ENCODE data around the gene FUT2. TPM values are rescaled to one million over a fixed set of nuclear protein-coding genes. Genes with fewer than 3 reads are reported as not detected.

The FUT2 gene
- total RNA-seq, 4 donors from 2014 or later, result 0.19 TPM; not detected in 3

DNA sequence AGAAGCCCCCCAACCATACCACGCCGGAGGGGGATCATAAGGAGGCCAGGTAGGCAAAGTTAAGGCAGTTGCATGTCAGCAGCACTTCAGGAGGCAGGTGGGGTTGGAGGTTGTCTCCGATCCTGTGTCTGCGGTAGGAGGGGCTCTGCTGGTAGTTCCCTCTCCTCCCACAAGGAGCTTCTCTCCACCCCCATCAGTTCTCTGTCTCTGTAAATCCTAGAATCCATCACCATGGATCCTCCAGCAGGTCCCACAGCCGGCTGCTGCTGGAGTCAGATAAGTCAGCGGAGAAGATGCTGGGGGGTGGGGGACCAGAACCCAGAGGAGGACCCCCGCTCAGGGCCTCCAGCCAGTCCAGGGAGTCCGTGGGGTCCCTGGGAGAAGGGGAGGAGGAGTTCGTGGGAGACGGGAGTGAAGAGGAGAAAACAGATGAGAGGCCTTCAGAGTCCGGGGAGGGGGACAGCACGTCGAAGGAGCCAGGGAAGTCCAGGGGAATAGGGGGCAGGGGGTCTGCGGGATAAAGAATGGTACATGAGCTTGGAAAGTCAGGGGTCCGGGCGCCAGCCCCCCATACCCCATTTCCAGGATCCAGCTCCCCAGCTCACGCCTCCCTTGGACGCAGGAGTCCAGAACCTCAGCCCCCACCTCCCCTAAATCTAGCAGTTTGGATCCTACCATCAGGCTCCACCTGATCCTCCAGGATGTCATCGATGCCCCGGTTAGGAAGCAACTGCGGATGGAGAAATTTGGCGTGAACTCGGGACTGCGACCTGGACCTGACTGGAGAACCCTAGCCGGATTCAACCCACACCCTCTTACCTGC lies 17.5 kb downstream of the FUT2 start:
- Histone ChIP-seq H3K27me3 (no peaks in the 10 kb centered on the region), H3K27ac (peak overlapping the region; percentile 88 to 98 (median 94)), H3K4me3 (peak overlapping the region; percentile 47 to 65 (median 60)), H3K4me1 (peaks cover 33 to 35% of the 10 kb centered on the region in 2 donors), H3K36me3 (no peaks in the 10 kb centered on the region), H3K9me3 (no peaks in the 10 kb centered on the region)
- intact Hi-C loops (cut with DNase I; ENCODE audit: low total_unique reads) (loop anchor here (5.0 kb wide), 1 partner anchor 36 kb away; no protein-coding TSS in a partner anchor), in situ Hi-C loops (cut with MboI; ENCODE audit: low sequenced_read_pairs in 4 of 4) (loop anchor here in 1 of 4 donors (10.0 kb wide), 1 partner anchor 58 kb away; no protein-coding TSS in a partner anchor)
- DNase-seq (no peak), ATAC-seq (no peak)
- TF ChIP-seq, protein P1, sequence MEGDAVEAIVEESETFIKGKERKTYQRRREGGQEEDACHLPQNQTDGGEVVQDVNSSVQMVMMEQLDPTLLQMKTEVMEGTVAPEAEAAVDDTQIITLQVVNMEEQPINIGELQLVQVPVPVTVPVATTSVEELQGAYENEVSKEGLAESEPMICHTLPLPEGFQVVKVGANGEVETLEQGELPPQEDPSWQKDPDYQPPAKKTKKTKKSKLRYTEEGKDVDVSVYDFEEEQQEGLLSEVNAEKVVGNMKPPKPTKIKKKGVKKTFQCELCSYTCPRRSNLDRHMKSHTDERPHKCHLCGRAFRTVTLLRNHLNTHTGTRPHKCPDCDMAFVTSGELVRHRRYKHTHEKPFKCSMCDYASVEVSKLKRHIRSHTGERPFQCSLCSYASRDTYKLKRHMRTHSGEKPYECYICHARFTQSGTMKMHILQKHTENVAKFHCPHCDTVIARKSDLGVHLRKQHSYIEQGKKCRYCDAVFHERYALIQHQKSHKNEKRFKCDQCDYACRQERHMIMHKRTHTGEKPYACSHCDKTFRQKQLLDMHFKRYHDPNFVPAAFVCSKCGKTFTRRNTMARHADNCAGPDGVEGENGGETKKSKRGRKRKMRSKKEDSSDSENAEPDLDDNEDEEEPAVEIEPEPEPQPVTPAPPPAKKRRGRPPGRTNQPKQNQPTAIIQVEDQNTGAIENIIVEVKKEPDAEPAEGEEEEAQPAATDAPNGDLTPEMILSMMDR (IDR thresholded peaks at IDR 0.05 in 4 of 5, conservative IDR thresholded peaks at IDR 0.05 in 1 of 5), result no peak
- no peak for TF ChIP-seq POLR2A (IDR thresholded peaks at IDR 0.05)

DNA sequence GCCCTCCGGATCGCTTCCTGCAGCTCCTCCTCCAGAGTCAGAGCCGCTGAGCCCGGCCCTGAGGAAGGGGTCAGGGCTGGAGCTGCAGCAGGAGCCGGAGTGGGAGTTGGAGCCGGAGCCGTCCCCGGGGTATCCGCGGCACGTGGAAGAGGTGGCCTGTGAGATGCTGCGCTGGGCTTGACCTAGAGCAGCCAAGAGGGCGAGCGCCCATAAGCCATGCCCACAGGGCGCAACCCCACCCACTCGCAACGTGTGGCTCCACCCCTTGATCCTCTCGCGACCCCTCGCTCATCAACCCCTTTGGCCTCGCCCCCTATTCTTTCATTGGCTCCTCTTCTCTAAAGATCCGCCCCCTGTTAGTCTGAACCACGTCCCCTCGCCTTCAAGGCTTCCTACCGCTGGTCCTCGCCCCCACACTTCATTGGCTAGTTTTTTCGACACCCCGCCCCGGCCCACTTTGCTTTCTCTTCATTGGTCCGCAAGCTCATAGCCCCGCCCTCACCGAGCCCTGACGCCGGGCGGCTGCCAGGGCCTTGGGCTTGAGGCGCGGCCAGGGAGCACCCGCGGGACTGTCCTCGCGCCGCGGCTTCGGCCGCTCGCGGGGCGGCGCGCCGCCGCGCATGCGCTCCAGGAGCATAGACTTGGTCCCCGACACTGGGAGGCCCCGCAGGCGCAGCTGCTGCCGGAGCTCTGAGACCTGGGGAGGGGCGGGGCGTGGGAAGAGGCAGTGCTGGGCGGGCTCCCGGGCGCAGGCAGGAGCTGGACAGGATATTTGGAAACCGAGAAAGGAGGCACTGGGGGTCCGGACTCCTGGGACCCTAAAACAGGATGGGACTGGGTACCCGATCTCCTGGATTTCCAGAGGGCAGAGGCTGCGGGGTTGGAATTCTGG lies 18.3 kb downstream of the FUT2 start:
- H3K4me1 ChIP-seq, result peaks cover 39 to 43% of the 10 kb centered on the region in 2 donors
- intact Hi-C loops (cut with DNase I; ENCODE audit: low total_unique reads), result loop anchor here (5.0 kb wide), 1 partner anchor 37 kb away; no protein-coding TSS in a partner anchor
- H3K9me3 ChIP-seq, result no peaks in the 10 kb centered on the region
- ATAC-seq (peak; percentile 88 to 94), DNase-seq (peak; percentile 98 to 99)
- peak overlapping the region; percentile 88 to 98 (median 94) for H3K27ac ChIP-seq
- TF ChIP-seq, protein P1 (IDR thresholded peaks at IDR 0.05 in 4 of 5, conservative IDR thresholded peaks at IDR 0.05 in 1 of 5), result no peak
- peak; percentile 60 to 73 for TF ChIP-seq POLR2A (IDR thresholded peaks at IDR 0.05)
- in situ Hi-C loops (cut with MboI; ENCODE audit: low sequenced_read_pairs in 4 of 4), result loop anchor here in 1 of 4 donors (10.0 kb wide), 1 partner anchor 59 kb away; no protein-coding TSS in a partner anchor
- no peaks in the 10 kb centered on the region for H3K27me3 ChIP-seq
- no peaks in the 10 kb centered on the region for H3K36me3 ChIP-seq
- H3K4me3 ChIP-seq, result peak overlapping the region; percentile 47 to 65 (median 60)

DNA sequence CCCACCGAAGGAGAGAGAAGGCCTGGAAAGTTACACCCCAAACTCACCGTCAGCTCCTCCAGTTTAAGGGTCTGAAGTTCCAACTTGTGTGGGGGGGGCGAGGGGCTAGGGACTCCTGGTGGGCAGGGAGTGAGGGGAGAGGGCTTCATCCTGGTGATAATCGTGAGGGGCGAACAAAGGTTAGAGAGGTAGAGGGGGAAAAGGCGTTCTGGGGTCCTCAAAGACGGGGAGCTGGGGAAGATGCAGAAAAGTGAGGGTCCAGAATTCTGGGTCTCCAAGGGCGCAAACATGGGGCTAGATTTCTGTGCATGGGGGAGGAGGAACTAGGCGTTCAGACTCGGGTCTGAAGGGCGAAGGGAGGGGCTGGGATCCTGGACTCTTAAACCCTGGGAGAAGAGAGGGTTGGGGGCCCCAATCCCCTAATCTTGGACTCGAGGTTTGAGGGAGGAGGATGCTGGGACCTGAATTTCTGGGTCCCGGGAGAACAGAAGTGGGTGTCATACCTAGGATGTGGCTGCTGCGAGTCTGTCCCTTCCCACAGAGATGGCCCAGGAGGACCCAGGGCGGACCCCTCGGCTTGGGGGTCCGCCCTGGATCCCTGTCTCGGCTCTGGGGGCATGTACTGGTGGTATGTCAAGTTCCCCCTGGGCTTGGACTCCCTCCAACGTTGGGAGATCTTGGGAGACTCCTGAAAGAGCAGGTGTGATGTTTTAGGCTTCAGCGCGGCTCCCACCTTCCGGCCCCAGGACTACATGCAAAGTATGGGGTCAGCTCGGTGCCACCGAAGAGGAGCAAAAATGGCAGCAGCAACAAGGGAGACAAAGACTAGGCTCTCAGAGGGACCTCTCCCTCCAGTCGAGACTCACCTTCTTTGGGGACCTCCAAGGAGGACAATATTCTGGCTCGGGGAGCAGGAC lies 19.2 kb downstream of the FUT2 start:
- no peak for ATAC-seq
- intact Hi-C loops (cut with DNase I; ENCODE audit: low total_unique reads), result loop anchor here (5.0 kb wide), 3 partner anchors 38 to 157 kb away; partner anchors contain the start of genes CA11 and PPP1R15A
- Histone ChIP-seq H3K4me1 (peaks cover 47 to 52% of the 10 kb centered on the region in 2 donors), H3K27me3 (no peaks in the 10 kb centered on the region), H3K36me3 (no peaks in the 10 kb centered on the region), H3K27ac (peak overlapping the region; percentile 88 to 98 (median 94)), H3K9me3 (no peaks in the 10 kb centered on the region), H3K4me3 (peak overlapping the region; percentile 44 to 65 (median 54))
- no peak for DNase-seq
- TF ChIP-seq, protein P1 (IDR thresholded peaks at IDR 0.05 in 4 of 5, conservative IDR thresholded peaks at IDR 0.05 in 1 of 5), result no peak
- TF ChIP-seq POLR2A (IDR thresholded peaks at IDR 0.05), result no peak
- in situ Hi-C loops (cut with MboI; ENCODE audit: low sequenced_read_pairs in 4 of 4), result loop anchor here in 1 of 4 donors (10.0 kb wide), 1 partner anchor 60 kb away; no protein-coding TSS in a partner anchor
